ENCODE results near the gene SLC24A3. TPM values are rescaled to one million over a fixed set of nuclear protein-coding genes. Genes with fewer than 3 reads are reported as not detected.
A peak's percentile ranks its signal among the peaks of the same experiment; 100 is the strongest.
"Not testable (repeated sequence)": the region's sequence is repeated elsewhere in the genome, so short reads cannot be mapped to it uniquely, and the experiment has no call there.

The SLC24A3 gene
- total and polyA plus RNA-seq, 4 experiments from 2014 or later, result not detected

DNA sequence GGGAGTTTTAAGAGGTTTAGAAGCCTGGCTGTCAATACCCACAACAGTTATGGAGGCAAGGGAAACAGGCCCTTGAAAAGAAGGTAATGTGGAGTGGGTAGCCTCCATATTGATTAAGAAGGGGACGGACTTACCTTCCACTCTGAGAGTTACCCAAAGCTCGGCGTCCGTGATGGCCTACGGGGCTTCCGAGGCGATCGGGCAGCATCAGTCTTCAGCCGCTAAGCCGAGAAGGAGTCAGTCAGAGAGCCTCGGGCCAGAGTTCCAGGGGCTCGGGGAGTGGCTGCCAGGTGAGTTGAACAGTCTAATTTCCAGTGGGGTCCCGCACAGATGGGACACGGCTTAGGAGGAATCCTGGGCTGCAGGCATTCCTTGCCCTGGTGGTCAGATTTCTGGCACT, 541.8 kb downstream of the SLC24A3 start:
- H3K4me1 ChIP-seq (ENCODE audit: insufficient read depth, low read length); H3K27ac ChIP-seq (ENCODE audit: low read depth, low read length); H3K36me3 Mint-ChIP-seq; H3K4me3 Mint-ChIP-seq; DNase-seq; H3K9me3 Mint-ChIP-seq; H3K9me3 ChIP-seq (ENCODE audit: control insufficient read depth in 1 of 2, low read length in 2 of 2); H3K27ac Mint-ChIP-seq; POLR2A ChIA-PET (ENCODE audit: partially characterized antibody); intact Hi-C loops (cut with micrococcal nuclease); H3K4me3 ChIP-seq (ENCODE audit: low read length in 2 of 2); H3K4me1 Mint-ChIP-seq; CTCF ChIA-PET (ENCODE audit: partially characterized antibody); H3K27me3 ChIP-seq (ENCODE audit: insufficient read depth, low read length); H3K36me3 ChIP-seq (ENCODE audit: insufficient read depth, low read length): not testable (repeated sequence)
- peaks cover 19 to 24% of the 10 kb centered on the region in 2 donors for H3K27me3 Mint-ChIP-seq

DNA sequence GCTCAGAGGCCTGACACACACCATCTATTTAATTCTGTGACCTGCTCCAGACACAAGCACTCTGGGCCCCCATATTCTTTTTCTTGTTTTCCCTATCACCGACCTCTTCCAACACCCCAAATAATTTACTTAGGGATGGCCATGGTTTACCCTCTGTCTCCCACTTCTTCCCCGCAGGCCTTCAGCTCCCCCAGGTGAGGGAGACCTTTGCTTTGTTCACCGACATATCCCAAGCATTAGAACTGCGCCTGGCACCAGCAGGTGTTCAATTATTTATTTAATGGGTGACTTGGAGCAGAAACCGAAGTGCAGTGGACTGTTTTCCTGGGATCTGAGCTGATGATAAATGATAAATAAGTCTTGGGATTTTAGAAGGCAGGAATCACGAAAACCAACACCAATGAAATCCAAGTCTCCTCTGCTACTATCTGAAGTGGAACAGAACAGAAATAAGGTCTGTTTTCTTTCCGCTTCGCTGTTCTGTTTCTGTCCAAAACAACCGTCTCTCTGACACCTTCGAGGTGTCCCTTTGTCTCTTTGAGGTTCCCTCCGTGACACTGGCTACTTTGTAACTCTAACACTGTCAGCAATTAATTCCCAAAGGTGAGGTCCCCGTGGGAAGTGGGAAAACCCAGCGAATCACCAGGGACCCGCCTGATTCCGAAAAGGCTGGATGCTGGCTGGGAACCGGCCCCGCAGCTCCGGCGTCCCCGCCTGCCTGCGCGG, 544.5 kb downstream of the SLC24A3 start:
- peak overlapping the region in 3 of 8 donors; percentile 3 to 12 (median 10) for H3K4me3 Mint-ChIP-seq
- POLR2A ChIA-PET (ENCODE audit: partially characterized antibody), result no interaction called here

DNA sequence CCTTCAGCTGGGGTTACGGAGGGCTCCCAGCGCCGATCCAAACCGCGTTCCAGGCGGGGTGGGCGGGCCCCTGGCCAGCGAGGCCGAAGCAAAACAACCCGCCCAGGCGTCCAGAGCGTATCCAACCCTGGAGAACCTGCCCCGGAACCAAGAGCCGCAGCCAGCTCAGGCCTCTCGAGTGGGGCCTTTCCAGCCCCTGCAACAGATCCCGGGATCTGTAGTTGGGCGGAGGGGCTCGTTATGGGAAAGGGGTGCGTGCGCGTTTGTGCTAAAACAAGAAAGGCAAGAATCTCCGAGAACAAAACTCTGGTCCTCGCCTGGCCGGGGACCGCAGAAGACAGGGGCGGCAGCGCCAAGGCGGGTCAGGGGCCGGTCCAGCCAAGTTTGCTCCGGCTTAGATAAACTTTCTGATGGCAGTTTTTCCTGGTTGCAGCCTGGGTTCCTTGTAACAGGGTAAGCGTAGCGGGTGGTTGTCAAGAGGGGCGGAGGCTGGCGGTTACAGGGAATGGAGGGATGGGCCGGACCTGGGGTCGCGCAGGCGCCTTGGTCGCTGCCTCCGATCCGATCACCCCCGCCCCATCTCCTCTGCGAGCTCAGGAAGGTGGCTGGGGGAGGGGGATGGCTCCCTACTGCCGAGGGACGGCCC, 545.2 kb downstream of the SLC24A3 start:
- H3K9me3 Mint-ChIP-seq, result peaks cover 0 to 3% (median 0%) of the 10 kb centered on the region in 8 donors
- Histone ChIP-seq H3K4me3 (ENCODE audit: low read length in 2 of 2) (no peak overlapping the region), H3K27me3 (ENCODE audit: insufficient read depth, low read length) (no peaks in the 10 kb centered on the region), H3K36me3 (ENCODE audit: insufficient read depth, low read length) (no peaks in the 10 kb centered on the region), H3K27ac (ENCODE audit: low read depth, low read length) (no peak overlapping the region), H3K4me1 (ENCODE audit: insufficient read depth, low read length) (no peaks in the 10 kb centered on the region), H3K9me3 (ENCODE audit: control insufficient read depth in 1 of 2, low read length in 2 of 2) (no peaks in the 10 kb centered on the region)
- H3K27me3 Mint-ChIP-seq, result peaks cover 28 to 38% of the 10 kb centered on the region in 2 donors
- H3K4me3 Mint-ChIP-seq, result peak overlapping the region in 7 of 8 donors; percentile 3 to 69 (median 54)
- ChIA-PET CTCF (ENCODE audit: partially characterized antibody) (no interaction called here), POLR2A (ENCODE audit: partially characterized antibody) (no interaction called here)
- no peak for DNase-seq
- intact Hi-C loops (cut with micrococcal nuclease), result no loop called here
- H3K36me3 Mint-ChIP-seq, result no peaks in the 10 kb centered on the region
- H3K4me1 Mint-ChIP-seq, result no peaks in the 10 kb centered on the region
- no peak overlapping the region for H3K27ac Mint-ChIP-seq

More for the DNA sequence above, 544.5 kb downstream of the SLC24A3 start:
- no peaks in the 10 kb centered on the region for H3K4me1 Mint-ChIP-seq
- H3K27me3 Mint-ChIP-seq, result peaks cover 26 to 37% of the 10 kb centered on the region in 2 donors
- no peak overlapping the region for H3K4me3 ChIP-seq (ENCODE audit: low read length in 2 of 2)
- H3K27me3 ChIP-seq (ENCODE audit: insufficient read depth, low read length), result no peaks in the 10 kb centered on the region
- intact Hi-C loops (cut with micrococcal nuclease), result no loop called here
- no peaks in the 10 kb centered on the region for H3K36me3 ChIP-seq (ENCODE audit: insufficient read depth, low read length)
- peaks cover 0 to 3% (median 0%) of the 10 kb centered on the region in 8 donors for H3K9me3 Mint-ChIP-seq
- H3K27ac Mint-ChIP-seq, result no peak overlapping the region
- H3K4me1 ChIP-seq (ENCODE audit: insufficient read depth, low read length), result no peaks in the 10 kb centered on the region
- H3K36me3 Mint-ChIP-seq, result no peaks in the 10 kb centered on the region
- CTCF ChIA-PET (ENCODE audit: partially characterized antibody), result no interaction called here
- H3K9me3 ChIP-seq (ENCODE audit: control insufficient read depth in 1 of 2, low read length in 2 of 2), result no peaks in the 10 kb centered on the region
- no peak for DNase-seq
- no peak overlapping the region for H3K27ac ChIP-seq (ENCODE audit: low read depth, low read length)

DNA sequence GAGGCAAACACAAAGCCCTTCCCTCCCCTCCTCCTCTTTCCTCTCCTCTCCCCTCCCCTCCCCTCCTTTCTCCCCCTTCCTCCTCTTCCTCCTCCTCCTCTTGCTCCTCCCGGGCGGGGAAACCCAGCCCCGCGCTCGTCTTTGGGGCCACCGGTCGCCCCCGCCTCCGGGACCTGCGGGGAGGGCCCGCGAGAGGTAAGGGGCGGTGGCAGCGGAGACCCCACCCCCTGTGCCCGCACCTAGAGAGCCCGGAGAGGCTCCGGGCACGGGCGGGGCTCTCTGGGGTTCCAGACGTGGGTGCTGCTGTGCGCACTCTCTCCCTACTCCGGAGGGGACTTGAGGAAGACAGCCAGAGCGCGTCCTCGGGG, 545.7 kb downstream of the SLC24A3 start, which contains the start of gene RIN2:
RIN2 (plus strand) TSS at position 126 of the 368 bp plus-strand sequence. CDS start 131,344 bp downstream, outside the sequence.
- H3K27me3 Mint-ChIP-seq, result peaks cover 28 to 36% of the 10 kb centered on the region in 2 donors
- H3K4me3 ChIP-seq (ENCODE audit: low read length in 2 of 2), result no peak within 1 kb of the TSS
- DNase-seq, result no peak
- no peaks in the 10 kb centered on the region for H3K4me1 ChIP-seq (ENCODE audit: insufficient read depth, low read length)
- no peak within 1 kb of the TSS for H3K27ac ChIP-seq (ENCODE audit: low read depth, low read length)
- no peaks in the 10 kb centered on the region for H3K9me3 ChIP-seq (ENCODE audit: control insufficient read depth in 1 of 2, low read length in 2 of 2)
- CTCF ChIA-PET (ENCODE audit: partially characterized antibody), result no interaction called here
- no peaks in the 10 kb centered on the region for H3K36me3 ChIP-seq (ENCODE audit: insufficient read depth, low read length)
- intact Hi-C loops (cut with micrococcal nuclease), result no loop called here
- H3K4me3 Mint-ChIP-seq, result peak within 1 kb of the TSS; percentile 7 to 69 (median 54)
- no peaks in the 10 kb centered on the region for H3K27me3 ChIP-seq (ENCODE audit: insufficient read depth, low read length)
- H3K4me1 Mint-ChIP-seq, result no peaks in the 10 kb centered on the region
- POLR2A ChIA-PET (ENCODE audit: partially characterized antibody), result no interaction called here
- H3K9me3 Mint-ChIP-seq, result peaks cover 0 to 3% (median 0%) of the 10 kb centered on the region in 8 donors
- H3K27ac Mint-ChIP-seq, result no peak within 1 kb of the TSS
- no peaks in the 10 kb centered on the region for H3K36me3 Mint-ChIP-seq

DNA sequence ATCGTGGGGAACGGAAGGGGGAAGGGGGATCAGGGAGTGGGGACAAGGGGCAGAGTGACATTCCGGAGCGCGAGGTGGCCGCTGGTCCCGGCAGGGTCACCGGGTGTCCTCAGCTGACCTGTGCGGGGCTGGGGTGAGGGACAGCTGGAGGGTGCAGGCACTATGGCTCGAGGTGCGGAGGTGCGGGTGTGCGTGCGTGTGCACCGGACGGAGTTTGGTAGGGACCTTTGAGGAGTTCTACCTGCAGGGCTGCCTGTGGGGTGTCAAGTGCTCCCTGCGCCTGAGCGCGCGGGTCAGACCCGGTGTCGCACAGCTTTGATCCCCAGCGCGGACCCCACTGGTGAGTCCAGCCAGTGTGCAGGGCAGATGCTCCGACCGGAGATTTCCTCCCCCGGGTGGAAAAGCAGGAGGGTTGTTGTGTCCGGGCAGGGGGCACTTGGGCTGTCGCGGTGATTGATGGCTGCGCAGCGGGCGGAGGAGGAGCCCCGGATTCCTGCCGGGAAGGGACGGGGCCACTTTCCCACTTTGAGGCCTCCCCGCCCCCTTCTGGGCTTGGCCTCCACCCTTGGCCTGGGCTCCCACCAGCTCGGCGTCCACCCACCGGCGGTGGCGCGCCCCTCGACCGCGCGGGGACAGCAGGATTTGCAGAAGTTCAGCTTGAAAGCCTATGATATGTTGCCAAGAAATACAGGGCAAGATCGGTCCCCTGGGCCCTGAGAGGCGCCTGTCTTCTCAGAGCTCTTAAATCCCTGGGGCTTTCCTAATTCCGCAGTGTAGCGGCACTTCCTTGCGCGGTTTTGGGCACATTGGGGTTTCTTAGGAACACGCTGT, 546.3 kb downstream of the SLC24A3 start:
- Histone ChIP-seq H3K36me3 (ENCODE audit: insufficient read depth, low read length) (no peaks in the 10 kb centered on the region), H3K27ac (ENCODE audit: low read depth, low read length) (no peak overlapping the region)
- peak overlapping the region in 5 of 8 donors; percentile 48 to 63 (median 53) for H3K4me3 Mint-ChIP-seq

DNA sequence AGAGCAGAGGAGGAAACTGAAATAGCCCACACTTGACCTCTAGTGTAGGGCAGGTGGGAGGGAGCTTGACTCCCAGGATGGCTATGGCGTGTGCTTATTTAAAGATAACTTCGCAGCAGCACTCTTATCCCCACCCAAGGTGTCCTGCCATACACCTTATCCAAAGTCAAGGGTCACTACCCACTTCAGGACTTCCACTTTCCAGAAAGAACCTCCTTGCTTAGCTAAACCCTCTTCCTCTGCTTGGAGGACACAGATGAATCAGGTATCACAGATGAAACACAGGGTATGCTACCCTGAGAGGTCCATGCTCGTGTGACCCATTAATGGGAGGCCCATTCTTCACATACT, 547.9 kb downstream of the SLC24A3 start:
- intact Hi-C loops (cut with micrococcal nuclease), result no loop called here
- no peak for DNase-seq
- Mint-ChIP-seq H3K27ac (no peak overlapping the region), H3K36me3 (no peaks in the 10 kb centered on the region), H3K9me3 (peaks cover 0 to 2% (median 0%) of the 10 kb centered on the region in 8 donors), H3K27me3 (peaks cover 25 to 33% of the 10 kb centered on the region in 2 donors), H3K4me3 (no peak overlapping the region), H3K4me1 (no peaks in the 10 kb centered on the region)
- no peaks in the 10 kb centered on the region for H3K27me3 ChIP-seq (ENCODE audit: insufficient read depth, low read length)
- H3K36me3 ChIP-seq (ENCODE audit: insufficient read depth, low read length), result no peaks in the 10 kb centered on the region
- no peak overlapping the region for H3K4me3 ChIP-seq (ENCODE audit: low read length in 2 of 2)
- ChIA-PET CTCF (ENCODE audit: partially characterized antibody) (no interaction called here), POLR2A (ENCODE audit: partially characterized antibody) (no interaction called here)
- H3K9me3 ChIP-seq (ENCODE audit: control insufficient read depth in 1 of 2, low read length in 2 of 2), result no peaks in the 10 kb centered on the region
- H3K27ac ChIP-seq (ENCODE audit: low read depth, low read length), result no peak overlapping the region
- no peaks in the 10 kb centered on the region for H3K4me1 ChIP-seq (ENCODE audit: insufficient read depth, low read length)

More for the DNA sequence above, 546.3 kb downstream of the SLC24A3 start:
- Mint-ChIP-seq H3K27ac (no peak overlapping the region), H3K36me3 (no peaks in the 10 kb centered on the region), H3K9me3 (peaks cover 0 to 2% (median 0%) of the 10 kb centered on the region in 8 donors), H3K4me1 (no peaks in the 10 kb centered on the region), H3K27me3 (peaks cover 26 to 32% of the 10 kb centered on the region in 2 donors)
- no peak overlapping the region for H3K4me3 ChIP-seq (ENCODE audit: low read length in 2 of 2)
- CTCF ChIA-PET (ENCODE audit: partially characterized antibody), result no interaction called here
- no peak for DNase-seq
- H3K9me3 ChIP-seq (ENCODE audit: control insufficient read depth in 1 of 2, low read length in 2 of 2), result no peaks in the 10 kb centered on the region
- H3K4me1 ChIP-seq (ENCODE audit: insufficient read depth, low read length), result no peaks in the 10 kb centered on the region
- no peaks in the 10 kb centered on the region for H3K27me3 ChIP-seq (ENCODE audit: insufficient read depth, low read length)
- intact Hi-C loops (cut with micrococcal nuclease), result no loop called here
- POLR2A ChIA-PET (ENCODE audit: partially characterized antibody), result no interaction called here

DNA sequence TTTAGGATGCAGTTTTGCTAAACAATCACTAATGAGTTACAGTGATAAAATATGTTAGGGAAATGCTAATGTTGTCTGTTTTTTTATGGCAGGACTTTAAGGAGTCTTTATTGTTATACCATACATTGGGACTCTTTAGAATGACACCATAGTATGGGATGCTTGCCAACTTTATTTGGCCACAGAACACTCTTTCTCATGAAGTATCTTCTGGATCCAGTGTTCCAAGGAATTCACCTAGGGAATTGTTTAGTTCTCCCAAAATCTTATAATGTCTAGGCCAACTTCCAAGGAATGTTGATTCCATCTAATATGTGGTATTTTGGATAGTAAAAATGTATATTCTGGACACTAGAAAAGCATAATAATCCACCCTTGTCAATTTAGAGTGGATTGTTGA, 548.9 kb downstream of the SLC24A3 start:
- no peak overlapping the region for H3K27ac Mint-ChIP-seq
- no peak for DNase-seq
- H3K27ac ChIP-seq (ENCODE audit: low read depth, low read length), result no peak overlapping the region
- H3K4me3 ChIP-seq (ENCODE audit: low read length in 2 of 2), result no peak overlapping the region
- CTCF ChIA-PET (ENCODE audit: partially characterized antibody), result no interaction called here
- no peaks in the 10 kb centered on the region for H3K4me1 Mint-ChIP-seq
- peaks cover 22 to 30% of the 10 kb centered on the region in 2 donors for H3K27me3 Mint-ChIP-seq
- POLR2A ChIA-PET (ENCODE audit: partially characterized antibody), result no interaction called here
- no peaks in the 10 kb centered on the region for H3K36me3 ChIP-seq (ENCODE audit: insufficient read depth, low read length)
- H3K9me3 Mint-ChIP-seq, result peaks cover 0 to under 1% (median 0%) of the 10 kb centered on the region in 8 donors
- no peaks in the 10 kb centered on the region for H3K9me3 ChIP-seq (ENCODE audit: control insufficient read depth in 1 of 2, low read length in 2 of 2)
- no peaks in the 10 kb centered on the region for H3K27me3 ChIP-seq (ENCODE audit: insufficient read depth, low read length)
- intact Hi-C loops (cut with micrococcal nuclease), result no loop called here
- H3K36me3 Mint-ChIP-seq, result no peaks in the 10 kb centered on the region
- H3K4me1 ChIP-seq (ENCODE audit: insufficient read depth, low read length), result no peaks in the 10 kb centered on the region
- no peak overlapping the region for H3K4me3 Mint-ChIP-seq

Data from CD4-positive, alpha-beta memory T cell (primary cell).